ENCODE data around the gene RFX2.

The RFX2 gene

GRCh38 chr19:6059396-6059947, 50.8 kb downstream of the RFX2 start:
- DNase-seq: no peak

GRCh38 chr19:6058518-6059201, 51.6 kb downstream of the RFX2 start:
- no peak for DNase-seq

GRCh38 chr19:6057651-6058517, 52.4 kb downstream of the RFX2 start:
- DNase-seq: no peak

GRCh38 chr19:6056801-6057650, 53.3 kb downstream of the RFX2 start:
- DNase-seq: no peak

GRCh38 chr19:6056282-6056741, 54.0 kb downstream of the RFX2 start:
- no peak for DNase-seq

GRCh38 chr19:6055013-6055795, 55.1 kb downstream of the RFX2 start:
- DNase-seq: no peak

GRCh38 chr19:6048793-6049405, 61.4 kb downstream of the RFX2 start:
- peak; percentile 76 for DNase-seq

GRCh38 chr19:6048348-6048747, 62.0 kb downstream of the RFX2 start:
- DNase-seq: no peak

- no peak for DNase-seq
Measured at GRCh38 chr19:6047741-6048251, 62.5 kb downstream of the RFX2 start.

GRCh38 chr19:6047256-6047655, 63.0 kb downstream of the RFX2 start:
- DNase-seq: no peak

GRCh38 chr19:6045108-6045507, 65.2 kb downstream of the RFX2 start:
- no peak for DNase-seq

- DNase-seq: no peak
Measured at GRCh38 chr19:6044056-6044805, 66.1 kb downstream of the RFX2 start.

- no peak for DNase-seq
Measured at GRCh38 chr19:6042776-6043726, 67.2 kb downstream of the RFX2 start.

- DNase-seq: no peak
Measured at GRCh38 chr19:6041991-6042481, 68.3 kb downstream of the RFX2 start.

GRCh38 chr19:6041071-6041470, 69.2 kb downstream of the RFX2 start:
- no peak for DNase-seq

- no peak for DNase-seq
Measured at GRCh38 chr19:6039566-6040225, 70.6 kb downstream of the RFX2 start.

GRCh38 chr19:6038634-6039405, 71.5 kb downstream of the RFX2 start:
- DNase-seq: no peak

GRCh38 chr19:6035026-6035425, 75.3 kb downstream of the RFX2 start:
- no peak for DNase-seq

All from NCI-H1105 (cell line).